Activated CD8-positive, alpha-beta memory T cell treated with anti-CD3 and anti-CD28 coated beads, Interleukin-2, amount 10 ng/mL, durations not matched to agents 7 days and 5 days (primary cell): ENCODE measurements around the gene CACNG3. TPM values are rescaled to one million over a fixed set of nuclear protein-coding genes. Genes with fewer than 3 reads are reported as not detected.

Experiments
- ATAC-seq: fragments of 150-1000 bp; cut with Tn5 transposase; one replicate; pipeline ENCODE4 v1.10.0; 2021; ENCODE audit warnings: moderate library complexity
- CTCF ChIA-PET: fragments of 350-600 bp; sonication (Branson Sonifier 250); formaldehyde crosslinking; loops from one replicate; lab custom pipeline; 2021; ENCODE audit warnings: antibody characterized with exemption; lab: Charles Lee
- DNase-seq: peaks from one replicate; pipeline ENCODE4 v3.0.0-alpha.2; 2020
- H3K27ac Mint-ChIP-seq: one replicate; pipeline ENCODE4 v1.8.0; 2021; ENCODE audit warnings: mild to moderate bottlenecking, mixed read lengths
- H3K27me3 Mint-ChIP-seq: one replicate; pipeline ENCODE4 v1.8.0; 2021; ENCODE audit warnings: mixed read lengths
- H3K36me3 Mint-ChIP-seq: one replicate; pipeline ENCODE4 v1.8.0; 2021; ENCODE audit warnings: mild to moderate bottlenecking, mixed read lengths
- H3K4me1 Mint-ChIP-seq: one replicate; pipeline ENCODE4 v1.8.0; 2021; ENCODE audit warnings: mixed read lengths
- H3K4me3 Mint-ChIP-seq: one replicate; pipeline ENCODE4 v1.8.0; 2021; ENCODE audit warnings: mild to moderate bottlenecking, moderate library complexity, mixed read lengths
- H3K9me3 Mint-ChIP-seq: one replicate; pipeline ENCODE4 v1.8.0; 2022; ENCODE audit warnings: low read depth, mixed read lengths
- total RNA-seq, 2 experiments: library from RNA; stranded (reverse); gene quantifications; one replicate each; pipeline ENCODE4 v1.2.3, GENCODE V29; 2021

Gene CACNG3
- total RNA-seq, 2 experiments from 2014 or later: not detected

DNA sequence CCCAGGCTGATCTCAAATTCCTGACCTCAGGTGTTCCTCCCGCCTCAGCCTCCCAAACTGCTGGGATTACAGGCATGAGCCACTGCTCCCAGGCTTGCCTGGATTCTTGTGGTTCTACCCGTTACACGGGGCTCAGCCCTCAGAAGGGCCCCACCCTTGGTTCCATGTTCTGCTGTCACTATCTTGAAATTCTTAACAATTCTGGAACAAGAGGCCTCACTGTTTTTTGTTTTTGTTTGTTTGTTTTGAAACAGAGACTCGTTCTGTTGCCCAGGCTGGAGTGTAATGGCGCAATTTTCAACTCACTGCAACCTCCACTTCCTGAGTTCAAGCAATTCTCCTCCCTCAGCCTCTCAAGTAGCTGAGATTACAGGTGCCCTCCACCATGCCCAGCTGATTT lies 96.6 kb downstream of the CACNG3 start:
- CTCF ChIA-PET: no interaction called here
- Mint-ChIP-seq H3K4me3 (no peak overlapping the region), H3K27ac (no peak overlapping the region), H3K4me1 (no peaks in the 10 kb centered on the region), H3K9me3 (no peaks in the 10 kb centered on the region), H3K36me3 (no peaks in the 10 kb centered on the region), H3K27me3 (peaks cover 6% of the 10 kb centered on the region)
- no peak for ATAC-seq
- DNase-seq: no peak

DNA sequence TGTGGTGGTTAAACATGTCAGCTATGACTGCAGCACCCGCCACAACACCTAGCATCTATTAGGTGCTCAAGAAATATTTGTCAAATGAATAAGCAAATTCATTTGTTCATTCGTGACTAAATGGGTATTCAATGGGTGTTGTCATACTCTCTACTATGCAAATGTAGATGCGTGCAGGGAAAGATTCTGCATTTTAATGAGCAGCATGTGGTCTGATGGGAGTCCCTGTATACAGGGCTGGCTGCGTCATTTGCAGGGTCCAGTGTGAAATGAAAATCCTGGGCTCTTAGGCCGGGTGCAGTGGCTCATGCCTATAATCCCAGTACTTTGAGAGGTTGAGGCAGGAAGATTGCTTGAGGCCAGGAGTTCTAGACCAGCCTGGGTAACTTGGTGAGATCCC lies 97.5 kb downstream of the CACNG3 start:
- CTCF ChIA-PET: no interaction called here
- no peak for ATAC-seq
- no peaks in the 10 kb centered on the region for H3K4me1 Mint-ChIP-seq

DNA sequence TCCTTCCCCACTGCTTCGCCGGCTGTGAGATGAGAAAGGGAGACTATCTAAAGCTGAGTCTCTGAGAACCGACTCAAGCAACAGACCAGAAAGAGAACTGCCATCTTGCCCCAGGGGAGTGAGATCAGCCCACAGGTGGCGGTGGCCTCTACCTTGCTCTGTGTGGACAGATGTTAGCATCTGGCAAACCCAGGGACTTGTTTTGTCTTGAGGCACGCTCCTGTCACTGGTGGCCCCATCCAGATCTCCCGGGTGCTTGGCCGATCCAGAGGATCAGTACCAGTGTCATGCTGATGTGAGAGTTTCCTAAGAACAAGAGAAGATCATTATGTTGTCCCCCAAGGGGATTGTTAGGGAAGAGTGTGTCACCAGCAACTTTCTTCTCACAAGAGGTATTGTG lies 101.4 kb downstream of the CACNG3 start:
- H3K36me3 Mint-ChIP-seq: no peaks in the 10 kb centered on the region
- H3K9me3 Mint-ChIP-seq: no peaks in the 10 kb centered on the region
- DNase-seq: no peak
- no peak for ATAC-seq
- H3K4me1 Mint-ChIP-seq: no peaks in the 10 kb centered on the region
- peaks cover 8% of the 10 kb centered on the region for H3K27me3 Mint-ChIP-seq
- no peak overlapping the region for H3K4me3 Mint-ChIP-seq
- CTCF ChIA-PET: no interaction called here
- H3K27ac Mint-ChIP-seq: no peak overlapping the region

More for the DNA sequence above, 97.5 kb downstream of the CACNG3 start:
- H3K27ac Mint-ChIP-seq: no peak overlapping the region
- no peaks in the 10 kb centered on the region for H3K9me3 Mint-ChIP-seq
- H3K27me3 Mint-ChIP-seq: peaks cover 4% of the 10 kb centered on the region
- H3K36me3 Mint-ChIP-seq: no peaks in the 10 kb centered on the region
- no peak for DNase-seq
- no peak overlapping the region for H3K4me3 Mint-ChIP-seq

DNA sequence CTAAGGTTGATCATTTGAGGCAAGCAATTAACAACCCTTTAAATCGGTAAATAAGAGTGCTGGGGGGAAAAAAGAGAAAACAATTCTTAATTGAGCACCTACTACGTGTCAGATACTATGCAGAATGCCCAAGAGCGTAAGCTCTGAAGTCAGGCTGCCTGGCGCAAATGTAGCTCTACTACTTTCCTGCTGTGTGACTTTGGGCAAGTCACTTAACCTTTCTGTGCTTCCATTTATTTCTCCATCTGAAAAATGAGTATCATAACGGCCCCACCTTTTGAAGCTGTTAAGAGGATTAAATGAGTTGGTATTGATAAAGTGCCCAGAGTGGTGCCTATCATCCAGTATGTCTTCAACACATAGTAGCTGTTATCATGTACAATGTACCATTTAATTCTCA lies 102.0 kb downstream of the CACNG3 start:
- H3K9me3 Mint-ChIP-seq: no peaks in the 10 kb centered on the region
- no peaks in the 10 kb centered on the region for H3K4me1 Mint-ChIP-seq
- no peak overlapping the region for H3K4me3 Mint-ChIP-seq
- no peak for ATAC-seq
- no peak for DNase-seq
- CTCF ChIA-PET: no interaction called here
- no peak overlapping the region for H3K27ac Mint-ChIP-seq
- H3K36me3 Mint-ChIP-seq: no peaks in the 10 kb centered on the region
- peaks cover 10% of the 10 kb centered on the region for H3K27me3 Mint-ChIP-seq

DNA sequence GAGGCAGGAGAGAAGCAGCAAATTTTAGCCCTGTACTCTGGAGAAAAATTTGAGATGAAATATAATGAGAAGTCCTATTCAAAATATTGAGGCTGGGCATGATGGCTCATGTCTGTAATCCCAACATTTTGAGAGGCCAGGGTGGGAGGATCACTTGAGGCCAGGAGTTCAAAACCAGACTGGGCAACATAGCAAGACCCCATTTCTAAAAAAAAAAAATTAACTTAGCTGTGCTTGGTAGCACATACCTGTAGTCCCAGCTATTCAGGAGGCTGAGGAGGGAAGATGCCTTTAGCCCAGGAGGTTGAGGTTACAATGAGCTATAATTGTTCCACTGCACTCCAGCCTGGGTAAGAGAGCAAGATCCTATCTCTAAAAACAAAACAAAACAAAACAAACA lies 103.4 kb downstream of the CACNG3 start:
- CTCF ChIA-PET: no interaction called here
- Mint-ChIP-seq H3K27ac (no peak overlapping the region), H3K36me3 (no peaks in the 10 kb centered on the region), H3K4me3 (no peak overlapping the region), H3K9me3 (no peaks in the 10 kb centered on the region), H3K4me1 (no peaks in the 10 kb centered on the region), H3K27me3 (peaks cover 12% of the 10 kb centered on the region)
- DNase-seq (no peak), ATAC-seq (no peak)

DNA sequence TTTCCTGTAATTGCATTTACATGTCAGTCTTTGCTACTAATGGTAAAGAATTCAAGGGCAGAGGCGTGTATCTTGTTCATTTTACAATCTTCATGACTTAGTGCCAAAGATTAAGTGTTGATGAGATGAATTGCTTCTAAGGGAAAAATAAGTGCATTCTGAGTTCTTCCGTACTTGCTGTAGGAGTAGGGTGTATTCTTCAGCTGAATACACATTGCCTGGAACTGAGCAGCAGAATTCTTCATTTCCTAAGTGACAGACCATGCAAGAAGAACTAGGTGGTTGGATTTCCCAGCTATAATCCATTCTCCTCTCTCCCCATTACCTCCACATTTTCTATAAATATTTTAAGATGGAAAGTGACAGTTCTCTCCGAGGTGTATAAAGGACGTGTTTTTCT lies 104.8 kb downstream of the CACNG3 start:
- H3K4me1 Mint-ChIP-seq: no peaks in the 10 kb centered on the region
- peaks cover 12% of the 10 kb centered on the region for H3K27me3 Mint-ChIP-seq
- H3K27ac Mint-ChIP-seq: no peak overlapping the region
- H3K4me3 Mint-ChIP-seq: no peak overlapping the region
- DNase-seq (no peak), ATAC-seq (no peak)
- no peaks in the 10 kb centered on the region for H3K9me3 Mint-ChIP-seq
- H3K36me3 Mint-ChIP-seq: no peaks in the 10 kb centered on the region
- CTCF ChIA-PET: no interaction called here

DNA sequence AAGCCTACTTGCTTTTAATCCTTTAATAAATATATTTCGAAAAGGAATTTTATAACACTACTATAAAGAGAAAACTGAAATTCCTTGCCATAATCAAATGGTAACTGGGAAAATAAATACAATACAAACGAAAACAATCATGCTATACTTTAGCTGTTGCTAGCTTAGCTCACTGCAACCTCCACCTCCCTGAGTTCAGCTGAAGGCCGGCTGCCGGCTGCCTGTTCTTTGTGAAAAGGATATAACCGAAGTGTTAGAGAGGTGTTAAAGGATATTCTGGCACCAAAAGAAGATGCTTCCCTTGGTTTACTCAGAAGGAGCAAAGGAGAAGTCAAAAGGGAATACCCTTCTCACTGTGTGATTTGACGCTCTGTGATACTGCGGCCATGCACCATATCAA lies 108.5 kb downstream of the CACNG3 start:
- peaks cover 3% of the 10 kb centered on the region for H3K9me3 Mint-ChIP-seq
- H3K36me3 Mint-ChIP-seq: no peaks in the 10 kb centered on the region
- H3K4me3 Mint-ChIP-seq: no peak overlapping the region
- peaks cover 14% of the 10 kb centered on the region for H3K27me3 Mint-ChIP-seq
- DNase-seq (no peak), ATAC-seq (no peak)
- no peaks in the 10 kb centered on the region for H3K4me1 Mint-ChIP-seq
- no peak overlapping the region for H3K27ac Mint-ChIP-seq
- CTCF ChIA-PET: no interaction called here

DNA sequence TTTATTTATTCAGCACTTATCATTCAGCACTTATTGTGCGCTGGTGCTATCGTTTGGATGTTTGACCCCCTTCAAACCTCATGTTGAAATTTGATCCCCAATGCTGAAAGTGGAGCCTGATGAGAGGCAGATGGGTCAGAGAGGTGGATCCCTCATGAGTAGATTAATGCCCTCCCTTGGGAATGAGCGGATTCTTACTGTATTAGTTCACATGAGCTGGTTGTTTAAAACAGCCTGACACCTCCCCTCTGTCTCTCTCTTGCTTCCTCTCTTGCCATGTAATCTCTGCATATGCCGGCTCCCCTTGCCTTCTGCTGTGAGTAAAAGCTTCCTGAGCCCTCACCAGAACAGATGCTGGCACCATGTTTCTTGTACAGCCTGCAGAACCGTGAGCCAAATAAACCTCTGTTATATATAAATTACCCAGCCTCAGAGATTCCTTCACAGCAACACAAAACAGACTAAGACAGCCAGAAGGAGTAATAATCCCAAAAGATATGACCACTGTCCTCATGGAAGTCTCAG lies 111.1 kb downstream of the CACNG3 start:
- no peak for DNase-seq
- Mint-ChIP-seq H3K36me3 (no peaks in the 10 kb centered on the region), H3K4me1 (no peaks in the 10 kb centered on the region), H3K27me3 (peaks cover 6% of the 10 kb centered on the region), H3K4me3 (no peak overlapping the region), H3K9me3 (peaks cover 3% of the 10 kb centered on the region), H3K27ac (no peak overlapping the region)
- CTCF ChIA-PET: no interaction called here
- no peak for ATAC-seq

DNA sequence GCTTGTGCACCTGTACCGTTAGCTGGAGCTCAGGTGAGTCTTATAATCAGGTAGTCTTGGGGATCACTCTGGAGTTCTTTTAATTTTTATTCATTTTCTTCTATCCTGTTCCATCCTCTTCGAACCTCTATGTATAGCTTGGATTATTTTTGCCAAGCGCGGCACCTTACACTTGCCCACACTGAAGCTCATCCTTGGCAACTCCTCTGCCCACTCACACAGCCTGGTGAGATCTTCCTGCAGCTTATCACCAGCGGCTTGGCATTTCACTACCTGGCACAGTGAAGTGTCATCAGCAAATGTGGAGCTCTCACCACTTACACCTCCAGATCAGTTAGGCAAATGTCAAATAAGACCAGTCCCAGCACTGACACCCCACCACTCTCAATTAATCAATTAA lies 116.7 kb downstream of the CACNG3 start:
- no peaks in the 10 kb centered on the region for H3K36me3 Mint-ChIP-seq
- peaks cover 2% of the 10 kb centered on the region for H3K27me3 Mint-ChIP-seq
- DNase-seq: no peak
- H3K4me3 Mint-ChIP-seq: no peak overlapping the region
- ATAC-seq: no peak
- H3K9me3 Mint-ChIP-seq: peaks cover 3% of the 10 kb centered on the region
- H3K4me1 Mint-ChIP-seq: no peaks in the 10 kb centered on the region
- no peak overlapping the region for H3K27ac Mint-ChIP-seq
- CTCF ChIA-PET: no interaction called here

DNA sequence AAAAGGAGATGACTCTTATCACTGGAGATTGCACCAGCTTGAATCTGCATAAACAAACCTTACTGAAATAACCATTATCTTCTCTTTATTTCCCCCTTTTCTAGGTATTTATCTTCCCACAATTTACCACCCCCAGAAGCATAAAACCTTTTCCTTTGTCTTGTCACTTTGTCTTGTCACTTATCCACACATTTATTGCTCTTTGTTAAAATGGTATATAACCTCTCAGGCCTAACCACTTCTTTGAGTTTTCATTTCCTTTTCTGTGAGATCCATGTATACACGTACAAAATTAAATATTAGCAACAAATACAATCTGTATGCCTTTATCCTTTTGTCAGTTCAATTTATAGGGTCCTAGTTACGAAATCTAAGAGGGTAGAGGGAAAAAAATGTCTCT lies 122.9 kb downstream of the CACNG3 start:
- Mint-ChIP-seq H3K4me3 (no peak overlapping the region), H3K4me1 (no peaks in the 10 kb centered on the region), H3K27ac (no peak overlapping the region), H3K9me3 (peaks cover 9% of the 10 kb centered on the region), H3K27me3 (peaks cover 2% of the 10 kb centered on the region), H3K36me3 (no peaks in the 10 kb centered on the region)
- ATAC-seq (no peak), DNase-seq (no peak)
- CTCF ChIA-PET: no interaction called here

DNA sequence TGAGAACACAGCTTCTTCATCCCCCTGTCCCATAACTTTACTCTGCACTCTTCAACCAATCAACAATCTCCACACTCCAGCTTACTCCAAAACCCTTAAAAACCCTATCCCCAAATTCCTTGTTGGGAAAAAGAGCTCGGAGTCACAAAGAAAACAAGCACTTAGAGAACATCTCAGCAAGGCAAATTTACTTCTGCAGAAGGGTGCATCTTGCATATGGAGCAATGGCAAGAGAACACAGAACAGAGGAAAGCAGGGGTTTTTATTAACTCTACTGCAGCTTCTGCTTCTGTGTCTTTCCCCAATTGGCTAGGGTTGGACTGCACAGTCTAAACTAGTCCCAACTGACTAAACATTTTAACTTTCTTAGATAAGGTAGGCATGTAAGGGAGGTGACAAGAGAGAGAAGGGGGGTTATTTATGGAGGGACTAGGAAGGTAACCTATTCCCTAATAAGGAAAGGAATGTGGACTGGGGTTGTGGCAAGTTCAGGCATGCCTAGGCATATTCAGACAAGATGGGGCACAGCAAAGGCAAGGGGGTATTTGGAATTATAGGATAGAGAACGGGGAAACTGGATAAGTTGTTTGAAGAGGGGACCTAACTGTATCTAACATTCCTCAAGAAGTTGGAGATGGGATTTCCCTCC lies 125.5 kb downstream of the CACNG3 start:
- Mint-ChIP-seq H3K36me3 (no peaks in the 10 kb centered on the region), H3K27ac (no peak overlapping the region), H3K27me3 (peaks cover 2% of the 10 kb centered on the region), H3K9me3 (peaks cover 9% of the 10 kb centered on the region), H3K4me3 (no peak overlapping the region), H3K4me1 (no peaks in the 10 kb centered on the region)
- CTCF ChIA-PET: no interaction called here
- DNase-seq (no peak), ATAC-seq (no peak)

DNA sequence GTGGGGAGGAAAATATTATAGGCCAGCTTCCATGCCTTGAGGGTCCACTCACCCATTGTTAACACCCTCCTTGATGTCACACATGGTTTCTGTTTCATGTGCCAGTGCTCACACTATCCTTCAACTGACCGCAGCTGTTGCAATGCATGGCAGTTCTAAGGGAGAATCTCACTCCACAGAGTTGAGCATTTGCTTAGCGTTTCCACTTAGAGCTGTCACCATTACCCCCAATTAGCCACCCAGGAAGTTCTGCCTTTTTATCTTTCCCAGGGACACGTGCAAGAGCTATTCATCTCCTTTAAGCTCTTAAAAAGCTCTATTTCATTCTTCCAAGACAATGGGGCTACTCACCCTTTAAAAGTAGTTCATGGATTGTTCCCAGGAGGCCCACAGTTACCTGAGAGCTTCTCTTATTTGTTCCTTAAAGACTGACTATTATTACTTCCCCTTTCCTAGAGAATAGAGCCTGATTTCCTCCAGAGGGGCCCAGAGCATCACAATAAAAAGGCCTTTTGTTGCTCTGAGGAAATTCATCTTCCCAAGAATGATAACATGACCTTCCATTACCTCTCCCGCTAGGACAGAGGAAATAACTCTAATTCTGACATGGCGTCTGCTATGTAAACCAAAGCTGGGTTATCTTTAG lies 126.8 kb downstream of the CACNG3 start:
- Mint-ChIP-seq H3K9me3 (peaks cover 9% of the 10 kb centered on the region), H3K4me3 (no peak overlapping the region), H3K4me1 (no peaks in the 10 kb centered on the region), H3K27me3 (peaks cover 2% of the 10 kb centered on the region), H3K36me3 (no peaks in the 10 kb centered on the region), H3K27ac (no peak overlapping the region)
- no peak for DNase-seq
- no peak for ATAC-seq
- CTCF ChIA-PET: no interaction called here

DNA sequence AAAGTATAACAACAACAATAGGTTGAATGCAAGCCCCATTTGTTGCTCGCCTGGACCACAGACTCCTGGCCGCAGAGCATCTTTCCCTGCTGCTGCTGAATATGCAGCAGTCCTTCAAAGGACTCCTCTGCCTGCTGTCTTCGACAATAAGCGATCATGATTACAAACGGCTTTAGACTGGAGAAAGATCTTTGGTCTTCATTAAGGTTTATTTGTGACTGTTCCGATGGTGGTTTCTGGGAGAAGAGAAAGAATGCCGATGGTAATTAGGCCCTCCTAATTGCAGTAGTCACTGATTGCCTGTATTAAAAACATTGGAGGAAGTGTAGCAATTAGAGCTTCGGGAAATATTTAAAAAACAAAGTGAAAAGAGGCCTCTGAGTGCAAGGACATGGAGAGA lies 138.2 kb downstream of the CACNG3 start:
- Mint-ChIP-seq H3K4me1 (no peaks in the 10 kb centered on the region), H3K4me3 (no peak overlapping the region), H3K36me3 (no peaks in the 10 kb centered on the region), H3K9me3 (no peaks in the 10 kb centered on the region), H3K27me3 (peaks cover 19% of the 10 kb centered on the region), H3K27ac (no peak overlapping the region)
- DNase-seq (no peak), ATAC-seq (no peak)
- CTCF ChIA-PET: no interaction called here
